ENCODE results near the gene SNORC. TPM values are rescaled to one million over a fixed set of nuclear protein-coding genes. Genes with fewer than 3 reads are reported as not detected.
"Not testable (repeated sequence)": the region's sequence is repeated elsewhere in the genome, so short reads cannot be mapped to it uniquely, and the experiment has no call there.

The SNORC gene
- total RNA-seq, 4 donors from 2014 or later = 0.54 to 11.6 (median 2.2) TPM; not detected in 1

GRCh38 chr2:232898592-232899543 lies 28.8 kb downstream of the SNORC start:
- Histone ChIP-seq H3K4me3 (no peak overlapping the region), H3K9me3 (no peaks in the 10 kb centered on the region), H3K27ac (no peak overlapping the region), H3K27me3 (peaks cover 39% of the 10 kb centered on the region), H3K36me3 (no peaks in the 10 kb centered on the region), H3K4me1 (no peaks in the 10 kb centered on the region)
- 62 to 66% methylated on average over 12 to 18 of the region's 18 CpGs for WGBS, 2 donors (ENCODE audit: low coverage in 1 of 2)
- TF ChIP-seq POLR2A (IDR thresholded peaks at IDR 0.05) (no peak), EP300 (IDR thresholded peaks at IDR 0.05) (no peak), POLR2AphosphoS5 (IDR thresholded peaks at IDR 0.05) (no peak), CTCF (IDR thresholded peaks at IDR 0.05) (no peak)
- no peak for ATAC-seq

- H3K27ac ChIP-seq = no peak overlapping the region
- ATAC-seq = no peak
Observed at GRCh38 chr2:232900811-232901735, 31.0 kb downstream of the SNORC start.

GRCh38 chr2:232901736-232902578 lies 31.9 kb downstream of the SNORC start:
- H3K4me3 ChIP-seq = no peak overlapping the region
- no peak for ATAC-seq
- peaks cover 26% of the 10 kb centered on the region for H3K27me3 ChIP-seq
- H3K4me1 ChIP-seq = no peaks in the 10 kb centered on the region
- 60 to 87% methylated on average over 1 to 7 of the region's 28 CpGs for WGBS, 2 donors (ENCODE audit: low coverage in 1 of 2)
- no peaks in the 10 kb centered on the region for H3K36me3 ChIP-seq
- no peak overlapping the region for H3K27ac ChIP-seq
- TF ChIP-seq POLR2A (IDR thresholded peaks at IDR 0.05) (no peak), CTCF (IDR thresholded peaks at IDR 0.05) (no peak), POLR2AphosphoS5 (IDR thresholded peaks at IDR 0.05) (no peak), EP300 (IDR thresholded peaks at IDR 0.05) (no peak)
- H3K9me3 ChIP-seq = no peaks in the 10 kb centered on the region

More at GRCh38 chr2:232900811-232901735, 31.0 kb downstream of the SNORC start:
- WGBS, 2 donors (ENCODE audit: low coverage in 1 of 2) = 57 to 64% methylated on average over 11 to 15 of the region's 43 CpGs
- H3K27me3 ChIP-seq = peaks cover 26% of the 10 kb centered on the region
- H3K9me3 ChIP-seq = no peaks in the 10 kb centered on the region
- TF ChIP-seq EP300 (IDR thresholded peaks at IDR 0.05) (no peak), POLR2AphosphoS5 (IDR thresholded peaks at IDR 0.05) (no peak), CTCF (IDR thresholded peaks at IDR 0.05) (no peak), POLR2A (IDR thresholded peaks at IDR 0.05) (no peak)
- H3K4me1 ChIP-seq = no peaks in the 10 kb centered on the region
- H3K36me3 ChIP-seq = no peaks in the 10 kb centered on the region
- no peak overlapping the region for H3K4me3 ChIP-seq

GRCh38 chr2:232903989-232904388 lies 33.9 kb downstream of the SNORC start:
- no peak overlapping the region for H3K4me3 ChIP-seq
- WGBS, 2 donors (ENCODE audit: low coverage in 1 of 2) = 82 to 90% methylated on average over 3 of the region's 9 CpGs
- no peak for ATAC-seq
- H3K36me3 ChIP-seq = no peaks in the 10 kb centered on the region
- no peaks in the 10 kb centered on the region for H3K4me1 ChIP-seq
- TF ChIP-seq CTCF (IDR thresholded peaks at IDR 0.05) = no peak
- TF ChIP-seq POLR2A (IDR thresholded peaks at IDR 0.05) = no peak
- no peak for TF ChIP-seq POLR2AphosphoS5 (IDR thresholded peaks at IDR 0.05)
- TF ChIP-seq EP300 (IDR thresholded peaks at IDR 0.05) = no peak
- no peak overlapping the region for H3K27ac ChIP-seq
- no peaks in the 10 kb centered on the region for H3K9me3 ChIP-seq
- peaks cover 32% of the 10 kb centered on the region for H3K27me3 ChIP-seq

- ATAC-seq, H3K36me3 ChIP-seq, H3K4me3 ChIP-seq, H3K9me3 ChIP-seq, H3K4me1 ChIP-seq, H3K27ac ChIP-seq: not testable (repeated sequence)
- 54 to 68% methylated on average over 6 of the region's 10 CpGs for WGBS, 2 donors (ENCODE audit: low coverage in 1 of 2)
- peaks cover 27% of the 10 kb centered on the region for H3K27me3 ChIP-seq
Observed at GRCh38 chr2:232906867-232907717, 37.0 kb downstream of the SNORC start.

GRCh38 chr2:232907718-232908085 lies 37.6 kb downstream of the SNORC start:
- not testable (repeated sequence) for H3K27ac ChIP-seq, ATAC-seq, H3K36me3 ChIP-seq, H3K4me1 ChIP-seq, H3K4me3 ChIP-seq
- WGBS, 2 donors (ENCODE audit: low coverage in 1 of 2) = 81 to 92% methylated on average over 4 to 9 of the region's 9 CpGs
- Histone ChIP-seq H3K9me3 (peaks cover 0 to 16% (median 0%) of the 10 kb centered on the region in 3 donors), H3K27me3 (peaks cover 21% of the 10 kb centered on the region)
